GM21447 (cell line): ENCODE results near the gene POU2F1.

Experiments
- ATAC-seq: cut with Tn5 transposase; IDR thresholded peaks from one replicate; pipeline ENCODE4 v1.9.1; 2021; ENCODE audit not compliant: unreplicated experiment

The POU2F1 gene

DNA sequence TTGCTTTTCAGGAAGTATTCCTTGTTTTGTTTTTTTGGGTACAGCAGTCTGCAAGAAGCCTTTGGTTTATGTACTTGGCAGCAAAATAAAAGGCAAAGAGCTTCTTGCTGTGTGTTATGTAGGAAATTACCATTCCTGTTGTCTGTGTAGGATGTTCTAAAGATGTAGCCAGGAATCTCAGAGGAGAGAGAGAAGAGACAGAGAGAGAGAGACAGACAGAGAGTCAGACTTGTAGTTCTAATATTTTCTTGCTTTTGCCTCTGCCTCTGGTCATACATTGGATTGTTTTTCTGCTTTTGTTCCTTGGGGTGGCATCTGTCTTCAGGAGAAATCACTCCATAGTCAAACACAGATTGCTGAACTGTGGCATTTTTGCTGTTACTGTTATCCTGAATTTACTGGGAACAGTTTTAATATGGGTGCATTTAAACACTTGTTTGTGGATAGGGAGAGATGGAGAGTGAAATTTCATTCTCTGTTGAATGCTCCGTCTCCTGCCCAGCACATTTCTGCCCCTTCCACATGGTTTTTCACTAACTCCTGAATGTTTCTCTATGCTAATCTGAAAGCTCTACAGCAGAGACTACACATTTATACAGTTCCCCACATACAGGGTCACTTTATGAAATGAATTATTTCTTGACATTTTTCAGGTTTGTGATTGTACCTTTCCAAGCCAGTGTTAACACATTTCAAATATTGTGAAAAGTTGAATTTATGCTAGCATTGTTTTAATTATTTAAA is 49.8 kb downstream of the POU2F1 start:
- no peak for ATAC-seq

GRCh38 chr1:167272369-167272957 is 51.8 kb downstream of the POU2F1 start:
- ATAC-seq = no peak

DNA sequence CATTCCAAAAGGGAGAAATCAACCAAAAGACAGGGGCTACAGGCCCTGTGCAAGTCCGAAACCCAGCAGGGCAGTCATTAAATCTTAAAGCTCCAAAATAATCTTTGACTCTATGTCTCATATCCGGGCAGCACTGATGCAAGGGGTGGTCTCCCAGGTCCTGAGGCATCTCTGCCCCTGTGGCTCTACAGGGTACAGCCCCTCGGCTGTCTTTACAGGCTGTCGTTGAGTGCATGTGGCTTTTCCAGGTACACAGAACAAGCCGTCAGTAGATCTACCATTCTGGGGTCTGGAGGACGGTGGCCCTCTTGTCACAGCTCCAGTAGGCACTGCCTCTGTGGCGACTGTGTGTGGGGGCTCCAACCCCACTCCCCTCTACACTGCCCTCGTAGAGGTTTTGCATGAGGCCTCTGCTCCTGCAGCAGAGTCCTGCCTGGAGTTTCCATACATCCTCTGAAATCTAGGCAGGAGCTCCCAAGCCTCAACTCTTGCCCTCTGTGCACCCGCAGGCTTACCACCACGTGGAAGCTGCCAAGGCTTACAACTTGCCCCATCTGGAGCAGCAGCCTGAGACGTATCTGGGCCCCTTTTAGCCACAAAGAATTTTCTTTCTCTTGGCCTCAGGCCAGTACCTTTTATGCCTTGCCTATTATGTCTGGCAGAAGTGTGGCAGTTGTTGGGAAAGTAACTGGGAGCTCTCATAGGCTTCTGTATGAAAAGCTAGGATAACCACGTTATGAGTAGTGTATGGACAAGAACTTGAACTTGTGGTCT is 52.5 kb downstream of the POU2F1 start:
- ATAC-seq = no peak

DNA sequence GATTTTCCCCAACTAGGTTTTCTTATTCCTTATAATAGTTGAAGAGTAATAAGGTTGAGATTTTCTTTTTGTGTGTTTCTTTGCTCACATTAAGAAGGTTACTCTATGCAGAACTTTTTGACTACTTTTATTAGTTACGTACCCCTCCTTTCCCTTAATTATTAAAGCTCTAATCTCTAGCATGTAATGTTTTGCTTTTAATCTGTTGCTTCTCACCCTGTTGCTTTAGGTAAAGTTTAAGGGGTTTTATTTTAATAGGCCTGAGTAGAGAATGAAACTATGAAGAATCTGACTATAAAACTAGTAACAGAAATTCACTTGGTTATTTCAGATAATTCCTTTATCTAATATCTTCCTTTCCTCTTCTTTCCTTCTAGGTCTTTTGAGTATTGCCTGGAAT is 53.4 kb downstream of the POU2F1 start:
- no peak for ATAC-seq

- ATAC-seq = peak; percentile 86
These were observed 56.3 kb downstream of the POU2F1 start for GRCh38 chr1:167276969-167277368.

- no peak for ATAC-seq
These were observed 57.8 kb downstream of the POU2F1 start for GRCh38 chr1:167278497-167278896.

DNA sequence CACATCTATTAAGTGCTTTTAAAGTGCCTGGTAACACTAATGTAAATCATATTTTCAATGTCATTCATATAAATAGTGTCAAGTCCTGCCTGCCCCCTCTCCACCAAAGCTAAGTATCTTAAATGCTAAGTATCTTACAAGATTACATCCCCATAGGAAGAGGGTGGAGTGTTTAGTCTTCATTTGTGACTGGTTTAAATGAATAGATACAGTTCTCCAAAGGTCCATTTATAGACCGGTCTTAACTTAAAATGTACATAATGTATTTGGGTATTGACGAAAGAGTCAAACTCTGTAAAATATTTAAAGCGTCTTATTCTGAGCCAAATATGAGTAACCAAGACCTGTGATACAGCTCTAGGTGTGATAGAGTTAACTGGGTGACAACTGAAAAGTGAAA is 60.2 kb downstream of the POU2F1 start:
- no peak for ATAC-seq

DNA sequence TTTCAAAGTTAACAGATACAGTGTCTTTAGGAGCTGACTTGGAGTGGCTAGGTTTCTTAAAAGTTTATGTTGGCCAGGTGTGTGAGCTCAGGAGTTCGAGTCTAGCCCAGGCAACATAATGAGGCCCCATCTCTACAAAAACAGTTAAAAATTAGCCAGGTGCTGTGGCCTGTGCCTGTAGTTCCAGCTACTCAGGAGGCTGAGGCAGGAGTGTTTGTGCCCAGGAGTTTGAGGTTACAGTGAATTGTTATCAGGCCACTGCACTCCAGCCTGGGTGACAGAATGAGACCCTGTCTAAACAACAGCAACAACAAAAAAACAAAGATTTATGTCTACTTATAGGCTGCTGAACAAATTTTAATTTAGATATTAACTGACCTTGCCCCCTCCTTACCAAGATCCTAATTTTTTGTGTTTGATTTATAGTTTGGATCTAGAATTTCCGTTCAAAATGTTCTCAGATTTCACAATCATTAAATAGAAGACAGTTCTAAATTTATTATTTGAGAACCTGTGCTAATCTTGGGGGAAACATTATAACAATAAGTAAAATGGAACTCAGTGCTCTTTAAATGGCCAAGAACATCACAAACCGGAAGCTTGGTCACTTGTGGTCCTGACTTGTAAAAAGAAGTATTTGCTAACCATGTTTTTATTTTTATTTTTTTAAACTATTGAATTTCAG is 67.8 kb downstream of the POU2F1 start:
- ATAC-seq = no peak

GRCh38 chr1:167289075-167289442 is 68.4 kb downstream of the POU2F1 start:
- ATAC-seq = no peak

DNA sequence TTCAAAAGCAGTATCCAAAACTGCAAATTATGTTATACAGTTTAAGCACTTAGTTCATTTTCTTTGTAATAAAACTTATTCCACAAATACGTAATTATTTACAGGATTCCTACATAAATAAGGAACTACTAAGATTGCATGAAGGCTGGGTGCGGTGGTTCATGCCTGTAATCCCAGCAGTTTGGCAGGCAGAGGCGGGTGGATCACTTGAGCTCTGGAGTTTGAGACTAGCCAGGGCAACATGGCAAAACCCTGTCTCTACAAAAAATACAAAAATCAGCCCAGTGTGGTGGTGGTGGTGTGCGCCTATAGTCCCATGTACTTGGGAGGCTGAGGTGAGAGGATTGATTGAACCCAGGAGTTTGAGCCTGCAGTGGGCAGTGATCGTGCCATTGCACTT is 69.3 kb downstream of the POU2F1 start:
- ATAC-seq = no peak

GRCh38 chr1:167291539-167292185 is 71.0 kb downstream of the POU2F1 start:
- no peak for ATAC-seq

GRCh38 chr1:167292216-167292615 is 71.5 kb downstream of the POU2F1 start:
- no peak for ATAC-seq

GRCh38 chr1:167293057-167293456 is 72.4 kb downstream of the POU2F1 start:
- no peak for ATAC-seq

DNA sequence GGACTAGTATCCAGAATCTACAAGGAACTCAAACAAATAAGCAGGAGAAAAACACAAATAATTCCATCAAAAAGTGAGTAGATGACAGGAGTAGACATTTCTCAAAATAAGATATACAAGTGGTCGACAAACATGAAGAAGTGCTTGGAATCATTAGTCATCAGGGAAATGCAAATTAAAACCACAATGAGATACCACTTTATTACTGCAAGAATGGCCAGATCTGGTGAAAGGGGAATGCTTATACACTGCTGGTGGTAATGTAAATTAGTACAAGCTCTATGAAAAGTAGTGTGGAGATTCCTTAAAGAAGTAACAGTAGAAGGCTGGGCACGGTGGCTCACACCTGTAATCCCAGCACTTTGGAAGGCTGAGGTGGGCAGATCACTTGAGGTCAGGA is 73.8 kb downstream of the POU2F1 start:
- no peak for ATAC-seq

DNA sequence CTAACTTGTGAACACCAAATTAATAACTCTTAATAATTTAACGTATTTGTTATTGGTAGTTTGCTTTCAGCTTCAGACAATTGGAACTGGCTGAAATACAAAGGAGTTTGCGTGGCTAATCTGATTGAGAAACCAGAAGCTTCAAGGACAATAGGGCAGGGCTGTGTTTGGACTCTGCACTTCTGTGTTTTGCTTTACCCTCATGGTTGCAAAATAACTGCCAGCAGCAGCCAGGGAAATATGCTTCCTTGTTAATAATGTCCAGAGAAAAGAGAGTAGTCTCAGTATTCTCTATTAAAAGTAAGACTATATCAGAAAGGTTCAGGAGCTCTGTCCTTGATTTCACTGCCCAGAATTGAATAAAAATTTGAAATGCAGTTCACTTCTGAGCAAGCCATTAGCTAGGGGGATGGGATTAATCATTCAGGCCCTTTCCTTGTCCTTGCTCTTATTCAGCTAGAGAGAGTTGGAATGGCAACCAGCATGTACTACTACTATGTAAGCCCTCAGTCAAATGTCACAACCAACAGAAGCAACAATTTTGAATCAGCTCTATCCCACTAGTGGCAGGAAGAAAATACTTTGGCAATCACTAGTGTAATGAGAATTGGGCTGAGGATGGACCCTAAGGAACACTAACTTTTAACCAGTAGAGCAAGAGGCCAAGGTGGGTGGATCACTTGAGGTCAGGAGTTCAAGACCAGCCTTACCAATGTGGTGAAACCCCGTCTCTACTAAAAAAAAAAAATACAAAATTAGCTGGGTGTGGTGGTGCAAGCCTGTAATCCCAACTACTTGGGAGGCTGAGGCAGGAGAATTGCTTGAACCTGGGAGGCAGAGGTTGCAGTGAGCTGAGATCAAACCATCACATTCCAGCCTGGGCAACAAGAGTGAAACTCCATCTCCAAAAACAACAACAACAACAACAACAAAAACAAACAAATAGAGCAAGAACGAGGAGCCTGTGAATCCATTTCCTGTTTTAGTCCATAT is 76.8 kb downstream of the POU2F1 start:
- no peak for ATAC-seq

DNA sequence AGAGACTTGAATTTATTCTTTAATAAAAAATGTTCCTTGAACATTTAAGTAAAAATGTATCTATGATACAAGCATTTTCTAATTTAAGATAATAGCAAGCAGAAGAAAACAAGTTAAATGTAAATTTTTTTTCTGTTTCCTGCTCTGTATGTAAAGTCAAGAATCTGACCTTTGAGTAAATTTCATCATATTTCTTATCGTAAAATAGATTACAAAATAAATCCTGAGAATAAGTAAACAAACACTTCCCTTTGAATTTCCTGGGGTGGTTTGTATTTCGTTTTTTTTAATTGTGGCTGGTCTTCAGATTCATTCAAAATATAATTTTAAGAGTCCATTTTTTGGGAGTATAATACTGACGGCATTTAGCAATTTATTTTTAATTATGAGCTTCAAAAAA is 77.6 kb downstream of the POU2F1 start:
- ATAC-seq = no peak

DNA sequence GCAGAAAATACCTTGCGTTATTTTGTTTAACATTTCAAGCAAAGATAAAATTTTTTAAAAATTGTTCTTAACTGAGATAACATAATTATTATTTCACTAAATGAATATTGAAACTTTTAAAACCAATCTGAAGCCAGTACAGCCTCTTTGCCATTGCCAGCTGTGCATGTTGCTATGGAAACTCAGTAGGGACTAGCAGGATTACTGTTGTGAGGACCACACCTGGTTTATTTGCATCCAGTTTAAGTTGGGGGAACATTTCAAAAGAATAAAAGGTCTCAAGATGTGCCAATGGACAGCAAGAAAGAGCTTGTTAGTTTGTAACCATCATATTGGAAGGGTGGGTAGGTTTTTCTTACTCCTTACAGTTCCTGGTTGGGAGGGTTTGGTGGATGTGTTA is 80.7 kb downstream of the POU2F1 start:
- no peak for ATAC-seq

DNA sequence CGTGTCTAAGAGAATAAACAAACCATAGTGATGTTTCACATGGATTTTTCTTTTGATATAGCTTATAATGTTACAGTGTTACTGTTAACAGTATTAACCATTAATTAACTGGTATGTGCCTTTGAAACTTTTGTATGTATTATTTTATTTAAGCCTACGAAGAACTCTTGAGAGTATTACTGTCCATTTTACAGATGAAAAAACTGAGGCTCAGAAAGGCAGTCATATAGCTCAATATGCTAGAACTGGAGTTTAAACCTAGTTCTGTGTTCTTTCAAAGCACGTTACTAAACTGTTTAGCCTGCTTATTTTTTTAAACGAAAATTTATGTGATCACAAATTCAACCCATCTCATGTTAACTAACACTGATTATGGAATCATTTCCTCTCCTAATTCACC is 83.5 kb downstream of the POU2F1 start:
- no peak for ATAC-seq

DNA sequence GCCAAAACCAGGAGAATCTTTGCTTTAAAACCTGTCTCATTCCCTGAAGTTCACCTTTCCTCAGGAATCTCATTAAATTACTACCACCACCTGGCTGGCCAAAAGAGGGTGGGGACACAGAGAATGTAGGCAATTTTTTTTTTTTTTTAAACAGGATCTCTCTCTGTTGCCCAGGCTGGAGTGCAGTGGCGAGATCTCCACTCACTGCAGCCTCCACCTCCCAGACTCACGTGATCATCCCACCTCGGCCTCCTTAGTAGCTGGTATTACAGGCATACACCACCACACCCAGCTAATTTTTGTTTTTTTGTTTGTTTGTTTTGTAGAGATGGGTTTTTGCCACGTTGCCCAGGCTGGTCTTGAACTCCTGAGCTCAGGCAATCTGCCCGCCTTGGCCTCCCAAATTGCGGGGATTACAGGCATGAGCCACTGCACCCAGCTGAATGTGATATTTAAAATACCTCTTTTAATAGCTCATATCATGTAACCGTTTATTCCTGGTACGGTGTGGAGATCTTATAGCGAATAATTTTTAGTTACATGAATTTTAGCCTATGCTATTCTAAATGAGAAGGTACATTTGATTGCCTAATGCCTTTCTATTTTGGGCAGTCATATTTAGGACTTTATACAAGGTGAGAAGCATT is 84.5 kb downstream of the POU2F1 start:
- no peak for ATAC-seq
